DMS53 (cell line): Measurements from ENCODE around the gene RABL2B.
"Not testable (repeated sequence)": the region's sequence is repeated elsewhere in the genome, so short reads cannot be mapped to it uniquely, and the experiment has no call there.

Source experiments
- DNase-seq: peaks from one replicate; lab custom pipeline; 2025; lab: John Stamatoyannopoulos, UW

The RABL2B gene

GRCh38 chr22:50783033-50783879 is at the start of gene RABL2B:
Gene RABL2B (minus strand): TSS chr22:50783636. CDS start chr22:50782294, 1,342 bp downstream.
- peak; percentile 92 for DNase-seq

- DNase-seq, result not testable (repeated sequence)
Measured at GRCh38 chr22:50786936-50787335, 3.5 kb upstream of the RABL2B start.

GRCh38 chr22:50785289-50785688 is 1.9 kb upstream of the RABL2B start:
- not testable (repeated sequence) for DNase-seq

- DNase-seq, result not testable (repeated sequence)
Measured at GRCh38 chr22:50783880-50784276, 442 bp upstream of the RABL2B start.

GRCh38 chr22:50782253-50782652 is 1.2 kb downstream of the RABL2B start:
- not testable (repeated sequence) for DNase-seq

- DNase-seq, result not testable (repeated sequence)
Measured at GRCh38 chr22:50780244-50780643, 3.2 kb downstream of the RABL2B start.

- DNase-seq, result not testable (repeated sequence)
Measured at GRCh38 chr22:50777631-50778030, 5.8 kb downstream of the RABL2B start.

GRCh38 chr22:50775132-50775531 is 8.3 kb downstream of the RABL2B start:
- peak; percentile 53 for DNase-seq

- DNase-seq, result not testable (repeated sequence)
Measured at GRCh38 chr22:50764288-50764687, 19.1 kb downstream of the RABL2B start.

GRCh38 chr22:50761829-50762228 is 21.6 kb downstream of the RABL2B start:
- not testable (repeated sequence) for DNase-seq

GRCh38 chr22:50759597-50760341 is 23.7 kb downstream of the RABL2B start:
- peak; percentile 82 for DNase-seq

- DNase-seq, result peak; percentile 51
Measured at GRCh38 chr22:50756949-50757491, 26.4 kb downstream of the RABL2B start.

- not testable (repeated sequence) for DNase-seq
Measured at GRCh38 chr22:50756406-50756805, 27.0 kb downstream of the RABL2B start.

GRCh38 chr22:50755251-50755650 is 28.2 kb downstream of the RABL2B start:
- not testable (repeated sequence) for DNase-seq

GRCh38 chr22:50749302-50750074 is 33.9 kb downstream of the RABL2B start:
- not testable (repeated sequence) for DNase-seq

- DNase-seq, result not testable (repeated sequence)
Measured at GRCh38 chr22:50748630-50749029, 34.8 kb downstream of the RABL2B start.

- DNase-seq, result not testable (repeated sequence)
Measured at GRCh38 chr22:50747521-50747920, 35.9 kb downstream of the RABL2B start.

GRCh38 chr22:50744424-50744823 is 39.0 kb downstream of the RABL2B start:
- not testable (repeated sequence) for DNase-seq

- DNase-seq, result not testable (repeated sequence)
Measured at GRCh38 chr22:50740714-50741113, 42.7 kb downstream of the RABL2B start.

GRCh38 chr22:50739894-50740293 is 43.5 kb downstream of the RABL2B start:
- DNase-seq, result peak; percentile 77

- DNase-seq, result no peak
Measured at GRCh38 chr22:50739279-50739691, 44.2 kb downstream of the RABL2B start.
